CD14-positive monocyte (primary cell): ENCODE results near the gene OIT3. TPM values are rescaled to one million over a fixed set of nuclear protein-coding genes. Genes with fewer than 3 reads are reported as not detected.

Experiments
- DNase-seq, 3 donors: peaks; one replicate each; pipeline ENCODE4 v3.0.0-alpha.2; 2011 to 2022
- H2AFZ ChIP-seq: 2 replicates; pipeline ENCODE4 v1.6.0; 2012; ENCODE audit warnings: mild to moderate bottlenecking, low read depth, low read length, inconsistent platforms; ENCODE audit not compliant: insufficient read depth, poor library complexity, severe bottlenecking
- H3K27ac ChIP-seq, 2 donors: 1 replicate in 1 of 2; 2 replicates in 1 of 2; pipeline ENCODE4 v1.5.1; 2012 to 2013; ENCODE audit warnings: low read length in 2 of 2, control low read depth in 1 of 2, inconsistent platforms in 1 of 2, low read depth in 1 of 2, mild to moderate bottlenecking in 1 of 2
- H3K27me3 ChIP-seq, 2 donors: one replicate each; pipeline versions ENCODE4 v1.6.0 to v1.6.1; 2011 to 2013; ENCODE audit warnings: low read length in 2 of 2; ENCODE audit not compliant: control insufficient read depth in 2 of 2, insufficient read depth in 2 of 2
- H3K36me3 ChIP-seq, 2 donors: replicated peaks in 1 of 2; 1 replicate in 1 of 2; 2 replicates in 1 of 2; pipeline versions ENCODE4 v1.5.1 to v1.6.1; 2012 to 2013; ENCODE audit warnings: low read length in 2 of 2, control low read depth in 1 of 2, inconsistent platforms in 1 of 2, mild to moderate bottlenecking in 1 of 2; ENCODE audit not compliant: insufficient read depth in 2 of 2, control insufficient read depth in 1 of 2
- H3K4me1 ChIP-seq, 2 donors: 1 replicate in 1 of 2; 2 replicates in 1 of 2; pipeline versions ENCODE4 v1.5.1 to v1.6.1; 2012 to 2013; ENCODE audit warnings: low read length in 2 of 2, control low read depth in 1 of 2, inconsistent platforms in 1 of 2, mild to moderate bottlenecking in 1 of 2, moderate library complexity in 1 of 2; ENCODE audit not compliant: insufficient read depth in 2 of 2, control insufficient read depth in 1 of 2
- H3K4me2 ChIP-seq: replicated peaks from 2 replicates; pipeline ENCODE3; 2012; ENCODE audit warnings: low read length, moderate library complexity, mild to moderate bottlenecking; ENCODE audit not compliant: poor library complexity, severe bottlenecking; ENCODE audit errors: extremely low read depth
- H3K4me3 ChIP-seq, 3 experiments: fragments of 200-600 bp in 1 of 3; sonication (generic) in 1 of 3; replicated peaks in 1 of 3; 1 replicate in 2 of 3; 2 replicates in 1 of 3; pipeline ENCODE4 v1.5.1; 2011 to 2013; ENCODE audit warnings: low read length in 3 of 3, mild to moderate bottlenecking in 3 of 3, control low read depth in 2 of 3, low read depth in 2 of 3, inconsistent platforms in 1 of 3, moderate library complexity in 1 of 3
- H3K79me2 ChIP-seq: 2 replicates; pipeline ENCODE4 v1.6.0; 2012; ENCODE audit warnings: mild to moderate bottlenecking, control low read depth, inconsistent platforms, low read length, moderate library complexity; ENCODE audit not compliant: insufficient read depth
- H3K9ac ChIP-seq: 2 replicates; pipeline ENCODE4 v1.6.0; 2017; ENCODE audit warnings: low read length, mild to moderate bottlenecking; ENCODE audit not compliant: insufficient read depth, poor library complexity, severe bottlenecking
- H3K9me3 ChIP-seq, 2 donors: replicated peaks in 1 of 2; 1 replicate in 1 of 2; 2 replicates in 1 of 2; pipeline versions ENCODE4 v1.5.1 to v1.6.1; 2012 to 2013; ENCODE audit warnings: low read length in 2 of 2, control low read depth in 1 of 2; ENCODE audit not compliant: control insufficient read depth in 1 of 2, insufficient read depth in 1 of 2
- H4K20me1 ChIP-seq: 2 replicates; pipeline ENCODE4 v1.6.0; 2012; ENCODE audit warnings: mild to moderate bottlenecking, low read length, control low read depth, moderate library complexity; ENCODE audit not compliant: insufficient read depth
- H3K27ac Mint-ChIP-seq, 7 donors: one replicate each; pipeline ENCODE4 v1.8.0; 2020; ENCODE audit warnings: mild to moderate bottlenecking in 7 of 7, mixed read lengths in 7 of 7, moderate library complexity in 6 of 7, inconsistent platforms in 2 of 7
- H3K27me3 Mint-ChIP-seq, 3 donors: one replicate each; pipeline ENCODE4 v1.8.0; 2021 to 2022; ENCODE audit warnings: low read depth in 3 of 3, mild to moderate bottlenecking in 3 of 3, mixed read lengths in 3 of 3, moderate library complexity in 3 of 3, inconsistent platforms in 1 of 3
- H3K36me3 Mint-ChIP-seq, 2 donors: one replicate each; pipeline ENCODE4 v1.8.0; 2020; ENCODE audit warnings: mixed read lengths in 2 of 2, inconsistent platforms in 1 of 2, mild to moderate bottlenecking in 1 of 2
- H3K4me1 Mint-ChIP-seq: one replicate; pipeline ENCODE4 v1.8.0; 2020; ENCODE audit warnings: mild to moderate bottlenecking, mixed read lengths
- H3K4me3 Mint-ChIP-seq, 2 donors: one replicate each; pipeline ENCODE4 v1.8.0; 2020; ENCODE audit warnings: mild to moderate bottlenecking in 2 of 2, mixed read lengths in 2 of 2, moderate library complexity in 1 of 2
- H3K9me3 Mint-ChIP-seq, 7 donors: one replicate each; pipeline ENCODE4 v1.8.0; 2020 to 2022; ENCODE audit warnings: mixed read lengths in 7 of 7, mild to moderate bottlenecking in 6 of 7, moderate library complexity in 6 of 7, inconsistent platforms in 2 of 7
- CTCF ChIP-seq: fragments of 200-600 bp; IDR thresholded peaks from one replicate; pipeline ENCODE4 v1.8.0; 2022; ENCODE audit warnings: antibody characterized with exemption, mild to moderate bottlenecking
- WGBS: methylation state at CpG from one replicate; pipeline ENCODE4 v1.1.5; 2013; ENCODE audit warnings: missing lambda C conversion rate; ENCODE audit not compliant: insufficient coverage; 5-methylcytosine and 5-hydroxymethylcytosine counted together
- intact Hi-C, 2 donors: fragments of 100-400 bp; cut with micrococcal nuclease; formaldehyde crosslinking; loops; one replicate each; pipeline versions ENCODE4 v1.15.0 to v1.15.1; 2023
- polyA plus RNA-seq, 3 donors: library from polyadenylated mRNA; depleted of rRNA in 1 of 3; unstranded in 2 of 3; stranded (reverse) in 1 of 3; fragments of 300-500 nt in 2 of 3; fragments of >200 nt in 1 of 3; fragmentation: Illumina TruSeq in 2 of 3; gene quantifications; 1 replicate in 2 of 3; 2 replicates in 1 of 3; pipeline ENCODE4 v1.2.3, GENCODE V29; 2012 to 2021

OIT3 gene
- polyA plus RNA-seq, 3 donors = 0.08 TPM; not detected in 2

GRCh38 chr10:72927485-72927884 is 33.9 kb downstream of the OIT3 start:
- intact Hi-C loops = no loop called here
- Mint-ChIP-seq H3K4me3 (no peak overlapping the region), H3K9me3 (peaks cover 0 to 7% (median 2%) of the 10 kb centered on the region in 7 donors), H3K4me1 (peaks cover 3% of the 10 kb centered on the region), H3K27ac (no peak overlapping the region), H3K27me3 (peaks cover 0 to 9% (median 8%) of the 10 kb centered on the region in 3 donors), H3K36me3 (no peaks in the 10 kb centered on the region)
- H3K27me3 ChIP-seq = no peaks in the 10 kb centered on the region
- H3K9ac ChIP-seq = no peak overlapping the region
- H3K9me3 ChIP-seq = peaks cover 0 to 10% of the 10 kb centered on the region in 2 donors
- DNase-seq = no peak
- TF ChIP-seq CTCF = no peak
- H3K4me1 ChIP-seq = no peaks in the 10 kb centered on the region
- no peak overlapping the region for H3K4me3 ChIP-seq
- no peaks in the 10 kb centered on the region for H3K79me2 ChIP-seq
- WGBS = 97% methylated on average over 3 of the region's 5 CpGs
- no peak overlapping the region for H3K4me2 ChIP-seq
- H3K27ac ChIP-seq = no peak overlapping the region
- H3K36me3 ChIP-seq = no peaks in the 10 kb centered on the region
- H2AFZ ChIP-seq = no peak overlapping the region
- no peaks in the 10 kb centered on the region for H4K20me1 ChIP-seq

- no CpG with 5 or more reads among the region's 5 CpGs for WGBS
- Mint-ChIP-seq H3K27ac (no peak overlapping the region), H3K27me3 (peaks cover 0 to 9% (median 8%) of the 10 kb centered on the region in 3 donors)
Observed at GRCh38 chr10:72928798-72929197, 35.3 kb downstream of the OIT3 start.

More at GRCh38 chr10:72928798-72929197, 35.3 kb downstream of the OIT3 start:
- Histone ChIP-seq H3K4me1 (no peaks in the 10 kb centered on the region), H3K9me3 (no peaks in the 10 kb centered on the region), H3K79me2 (no peaks in the 10 kb centered on the region), H3K27me3 (no peaks in the 10 kb centered on the region), H3K36me3 (no peaks in the 10 kb centered on the region), H3K4me2 (no peak overlapping the region), H3K4me3 (no peak overlapping the region), H3K9ac (no peak overlapping the region), H3K27ac (no peak overlapping the region), H2AFZ (no peak overlapping the region), H4K20me1 (no peaks in the 10 kb centered on the region)
- H3K4me3 Mint-ChIP-seq = no peak overlapping the region
- intact Hi-C loops = no loop called here
- H3K9me3 Mint-ChIP-seq = peaks cover 0 to 1% (median 0%) of the 10 kb centered on the region in 7 donors
- DNase-seq = no peak
- H3K4me1 Mint-ChIP-seq = peaks cover 3% of the 10 kb centered on the region
- no peaks in the 10 kb centered on the region for H3K36me3 Mint-ChIP-seq
- TF ChIP-seq CTCF = no peak
